GM18498 (cell line): ENCODE data around the gene ULBP1.
A peak's percentile ranks its signal among the peaks of the same experiment; 100 is the strongest.
"Not testable (repeated sequence)": the region's sequence is repeated elsewhere in the genome, so short reads cannot be mapped to it uniquely, and the experiment has no call there.

Experiments
- ATAC-seq: cut with Tn5 transposase; IDR thresholded peaks from one replicate; pipeline ENCODE4 v1.9.1; 2021; ENCODE audit warnings: mild to moderate bottlenecking, moderate library complexity; ENCODE audit not compliant: unreplicated experiment

ULBP1 gene

GRCh38 chr6:150003599-150003998 lies 39.9 kb downstream of the ULBP1 start:
- not testable (repeated sequence) for ATAC-seq

GRCh38 chr6:150004101-150004782 lies 40.5 kb downstream of the ULBP1 start:
- ATAC-seq = no peak

- peak; percentile 83 for ATAC-seq
Observed at GRCh38 chr6:150004783-150005717, 41.3 kb downstream of the ULBP1 start.

GRCh38 chr6:150005761-150006651 lies 42.3 kb downstream of the ULBP1 start:
- no peak for ATAC-seq

- no peak for ATAC-seq
Observed at GRCh38 chr6:150006961-150007464, 43.3 kb downstream of the ULBP1 start.

GRCh38 chr6:150008588-150008987 lies 44.8 kb downstream of the ULBP1 start:
- no peak for ATAC-seq

- not testable (repeated sequence) for ATAC-seq
Observed at GRCh38 chr6:150012846-150013784, 49.4 kb downstream of the ULBP1 start.

- ATAC-seq = not testable (repeated sequence)
Observed at GRCh38 chr6:150013785-150014622, 50.3 kb downstream of the ULBP1 start.

GRCh38 chr6:150014623-150015280 lies 51.0 kb downstream of the ULBP1 start:
- not testable (repeated sequence) for ATAC-seq

- not testable (repeated sequence) for ATAC-seq
Observed at GRCh38 chr6:150015281-150016001, 51.7 kb downstream of the ULBP1 start.

GRCh38 chr6:150016324-150017185 lies 52.8 kb downstream of the ULBP1 start:
- peak; percentile 72 for ATAC-seq

- not testable (repeated sequence) for ATAC-seq
Observed at GRCh38 chr6:150017186-150017521, 53.4 kb downstream of the ULBP1 start.

GRCh38 chr6:150018846-150019580 lies 55.3 kb downstream of the ULBP1 start:
- ATAC-seq = no peak

- not testable (repeated sequence) for ATAC-seq
Observed at GRCh38 chr6:150021870-150022269, 58.1 kb downstream of the ULBP1 start.
